AG10803 (cell line): Measurements from ENCODE around the gene TMEM243.
"Not testable (repeated sequence)": the region's sequence is repeated elsewhere in the genome, so short reads cannot be mapped to it uniquely, and the experiment has no call there.

Experiments
- DNase-seq: peaks from one replicate; pipeline ENCODE4 v3.0.0; 2010; ENCODE audit warnings: low read depth
- H3K4me3 ChIP-seq: 2 replicates; pipeline ENCODE4 v1.5.1; 2011; ENCODE audit warnings: mild to moderate bottlenecking, low read length, control low read depth
- CTCF ChIP-seq: conservative IDR thresholded peaks from 2 replicates; pipeline ENCODE4 v1.5.1; 2011; ENCODE audit warnings: mild to moderate bottlenecking, low read length, control low read depth, inconsistent platforms

The TMEM243 gene

GRCh38 chr7:87209295-87209924 is 10.1 kb downstream of the TMEM243 start:
- no peak overlapping the region for H3K4me3 ChIP-seq
- no peak for DNase-seq
- TF ChIP-seq CTCF = no peak

DNA sequence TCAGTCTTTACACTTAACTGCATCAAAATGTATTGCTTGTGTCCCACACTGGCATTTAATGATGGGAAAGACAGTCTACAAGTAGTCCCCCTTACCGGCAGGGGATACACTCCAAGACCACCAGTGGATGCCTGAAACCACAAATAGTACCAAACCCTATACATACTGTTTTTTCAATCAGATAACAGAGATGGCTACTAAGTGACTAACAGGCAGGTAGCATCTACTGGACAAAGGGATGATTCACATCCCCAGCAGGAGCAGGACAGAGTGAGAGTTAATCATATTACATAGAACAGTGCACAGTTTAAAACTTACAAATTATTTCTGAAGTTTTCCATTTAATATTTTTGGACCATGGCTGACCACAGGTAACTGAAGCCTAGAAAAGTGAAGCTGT is 13.2 kb downstream of the TMEM243 start:
- no peak for TF ChIP-seq CTCF
- DNase-seq = no peak
- no peak overlapping the region for H3K4me3 ChIP-seq

DNA sequence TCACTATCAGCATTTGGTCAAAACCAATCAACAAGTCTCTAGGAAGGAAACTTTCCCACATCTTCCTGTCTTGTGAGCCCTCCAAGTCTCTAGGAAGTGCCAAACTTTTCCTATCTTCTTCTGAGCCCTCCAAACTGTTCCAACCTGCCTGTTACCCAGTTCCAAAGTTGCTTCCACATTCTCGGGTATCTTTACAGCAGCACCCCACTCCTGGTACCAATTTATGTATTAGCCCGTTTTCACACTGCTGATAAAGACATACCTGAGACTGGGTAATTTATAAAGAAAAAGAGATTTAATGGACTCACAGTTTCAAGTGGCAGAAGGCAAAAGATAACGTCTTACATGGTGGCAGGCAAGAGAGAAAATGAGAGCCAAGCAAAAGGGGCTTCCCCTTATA is 13.8 kb downstream of the TMEM243 start:
- DNase-seq = not testable (repeated sequence)

GRCh38 chr7:87204933-87205332 is 14.6 kb downstream of the TMEM243 start:
- H3K4me3 ChIP-seq = no peak overlapping the region
- no peak for DNase-seq
- no peak for TF ChIP-seq CTCF

More for the DNA sequence above, 13.8 kb downstream of the TMEM243 start:
- H3K4me3 ChIP-seq = not testable (repeated sequence)

- DNase-seq, H3K4me3 ChIP-seq: not testable (repeated sequence)
These were observed 15.6 kb downstream of the TMEM243 start for GRCh38 chr7:87203929-87204328.

- TF ChIP-seq CTCF = no peak
- DNase-seq = no peak
- no peak overlapping the region for H3K4me3 ChIP-seq
These were observed 16.8 kb downstream of the TMEM243 start for GRCh38 chr7:87202705-87203104.

DNA sequence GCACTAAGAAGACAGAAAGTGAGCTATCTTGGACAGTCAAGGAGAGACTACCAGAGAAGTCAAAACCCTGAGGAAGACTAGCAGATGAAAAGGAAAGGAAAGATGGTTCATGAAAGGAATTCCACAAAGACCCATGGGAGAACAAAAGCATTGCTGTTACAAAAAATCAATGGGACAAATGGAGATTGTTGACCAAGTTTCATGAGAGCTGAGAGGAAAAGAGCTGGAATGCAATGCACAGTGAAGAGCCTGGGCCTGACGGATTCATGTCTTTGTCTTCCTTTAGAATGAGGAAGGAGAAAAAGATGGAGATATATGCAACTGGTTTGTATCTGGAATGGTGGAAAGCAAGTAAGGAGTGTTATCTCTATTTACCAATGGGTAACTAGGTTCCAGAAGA is 17.3 kb downstream of the TMEM243 start:
- no peak overlapping the region for H3K4me3 ChIP-seq
- DNase-seq = no peak
- no peak for TF ChIP-seq CTCF

DNA sequence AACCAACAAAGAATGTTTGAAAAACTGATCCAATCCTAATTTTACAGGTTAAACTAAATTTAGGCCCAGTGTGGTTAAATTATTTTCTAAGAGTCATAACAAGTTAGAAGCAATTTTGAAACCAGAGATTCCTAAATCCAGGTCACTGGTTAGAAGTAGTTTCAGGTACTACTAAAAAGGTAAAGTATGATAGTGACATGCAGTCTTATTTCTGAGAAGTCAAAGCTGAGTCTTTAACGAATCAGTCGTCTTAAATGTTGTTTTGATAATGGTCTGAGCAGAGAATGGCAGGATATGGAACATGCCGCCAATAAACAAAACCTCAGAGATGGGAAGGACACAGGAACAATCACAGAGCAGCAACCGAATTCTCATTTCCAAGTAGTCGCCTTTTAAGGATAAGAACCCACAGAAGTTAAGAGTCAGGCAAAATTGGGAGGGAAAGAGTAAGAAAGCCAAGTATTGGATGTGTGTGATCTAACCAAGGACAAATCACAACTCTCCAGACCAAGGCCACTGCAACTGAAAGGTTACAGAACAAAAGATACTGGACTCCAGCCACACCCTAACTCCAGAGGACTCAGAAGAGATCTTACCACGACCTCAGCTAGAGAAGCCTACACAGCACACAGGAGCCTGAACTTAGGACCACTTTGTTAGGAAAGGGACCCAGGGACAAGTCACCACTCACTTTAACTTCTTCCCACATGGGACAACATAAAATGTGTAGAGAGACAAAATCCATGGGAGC is 19.7 kb downstream of the TMEM243 start:
- no peak for TF ChIP-seq CTCF
- no peak overlapping the region for H3K4me3 ChIP-seq
- no peak for DNase-seq
